Kidney tubule cell (primary cell): ENCODE data around the gene ADAP1.

Experiments used
- DNase-seq: peaks from one replicate; pipeline ENCODE4 v3.0.0-alpha.2; 2018; ENCODE audit warnings: low spot score

Gene ADAP1

DNA sequence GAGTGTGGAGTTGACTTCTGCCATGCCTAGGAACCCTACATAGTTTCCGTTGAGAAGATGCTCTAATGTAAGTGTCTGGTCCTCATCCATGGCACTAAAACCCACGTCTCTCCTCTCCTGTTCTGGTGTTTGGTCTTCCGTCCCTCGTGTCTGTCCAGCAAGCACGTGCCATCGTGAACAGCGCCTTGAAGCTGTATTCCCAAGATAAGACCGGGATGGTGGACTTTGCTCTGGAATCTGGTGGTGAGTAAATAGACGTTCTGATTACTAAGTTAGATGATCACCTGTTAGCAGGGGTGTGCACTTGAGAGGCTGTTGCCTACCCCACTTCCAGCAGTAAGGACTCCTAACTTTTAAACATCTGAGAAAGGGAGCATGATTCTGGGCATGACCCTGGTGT, 93.3 kb downstream of the ADAP1 start:
- DNase-seq, result no peak

DNA sequence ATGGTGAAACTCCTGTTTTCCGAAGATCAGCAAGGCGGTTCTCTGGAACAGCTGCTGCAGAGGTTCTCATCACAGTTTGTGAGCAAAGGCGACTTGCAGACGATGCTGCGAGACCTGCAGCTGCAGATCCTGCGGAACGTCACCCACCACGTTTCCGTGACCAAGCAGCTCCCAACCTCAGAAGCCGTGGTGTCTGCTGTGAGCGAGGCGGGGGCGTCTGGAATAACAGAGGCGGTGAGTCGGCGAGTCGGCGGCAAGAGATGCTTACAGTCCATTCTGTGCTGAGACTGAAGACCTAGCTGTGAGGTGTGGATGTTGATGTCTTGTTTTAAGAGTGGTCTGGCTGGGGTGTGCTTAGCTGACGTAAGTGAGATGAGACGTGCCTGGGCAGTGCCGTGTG, 94.3 kb downstream of the ADAP1 start:
- DNase-seq, result no peak

DNA sequence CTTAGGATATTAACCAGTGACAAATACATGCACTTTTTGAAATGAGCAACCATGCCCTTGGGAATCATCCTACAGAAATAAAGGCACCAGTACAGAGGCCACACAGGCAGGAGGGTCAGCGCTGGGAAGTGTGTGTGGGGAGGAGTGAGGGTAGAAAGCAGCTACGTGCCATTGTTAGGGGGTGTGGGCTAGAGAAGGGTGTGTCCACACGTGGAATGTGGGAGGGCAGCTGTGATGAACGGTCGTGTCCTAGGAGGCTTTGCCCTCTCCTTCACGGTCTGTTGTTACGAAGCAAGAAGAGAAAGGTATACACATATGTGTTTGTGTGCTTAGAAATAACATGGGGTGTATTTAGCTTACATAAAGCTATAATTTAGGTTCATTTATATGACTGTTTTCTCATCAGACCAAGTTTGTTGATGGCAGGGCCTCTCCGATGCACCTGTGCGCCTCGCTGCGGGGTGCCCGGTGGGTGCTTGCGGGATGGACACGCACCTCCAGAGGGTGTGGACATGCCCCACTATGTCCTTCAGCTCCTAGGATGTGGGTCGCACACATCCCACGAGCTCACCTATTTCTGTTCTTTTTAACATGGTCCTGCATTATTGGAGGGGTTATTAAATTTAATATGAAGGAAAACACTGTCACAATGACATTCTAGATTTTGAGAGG, 95.0 kb downstream of the ADAP1 start:
- DNase-seq, result no peak

DNA sequence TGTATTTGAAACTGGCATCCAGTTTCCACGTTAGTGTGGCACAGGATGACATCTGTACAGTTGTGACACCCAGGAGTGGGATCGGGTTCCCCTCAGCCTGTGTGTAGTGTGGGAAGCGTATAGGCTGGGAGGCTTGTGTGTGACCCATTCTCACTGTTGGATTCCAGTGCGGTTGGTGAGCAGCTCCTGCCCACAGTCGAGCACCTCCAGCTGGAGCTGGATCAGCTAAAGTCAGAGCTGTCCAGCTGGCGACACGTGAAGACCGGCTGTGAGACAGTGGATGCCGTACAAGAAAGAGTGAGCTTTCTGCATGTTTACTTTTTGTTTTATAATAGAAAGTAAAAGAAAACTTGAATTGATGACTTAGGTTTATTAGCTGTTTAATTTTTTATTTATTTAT, 96.8 kb downstream of the ADAP1 start:
- no peak for DNase-seq

DNA sequence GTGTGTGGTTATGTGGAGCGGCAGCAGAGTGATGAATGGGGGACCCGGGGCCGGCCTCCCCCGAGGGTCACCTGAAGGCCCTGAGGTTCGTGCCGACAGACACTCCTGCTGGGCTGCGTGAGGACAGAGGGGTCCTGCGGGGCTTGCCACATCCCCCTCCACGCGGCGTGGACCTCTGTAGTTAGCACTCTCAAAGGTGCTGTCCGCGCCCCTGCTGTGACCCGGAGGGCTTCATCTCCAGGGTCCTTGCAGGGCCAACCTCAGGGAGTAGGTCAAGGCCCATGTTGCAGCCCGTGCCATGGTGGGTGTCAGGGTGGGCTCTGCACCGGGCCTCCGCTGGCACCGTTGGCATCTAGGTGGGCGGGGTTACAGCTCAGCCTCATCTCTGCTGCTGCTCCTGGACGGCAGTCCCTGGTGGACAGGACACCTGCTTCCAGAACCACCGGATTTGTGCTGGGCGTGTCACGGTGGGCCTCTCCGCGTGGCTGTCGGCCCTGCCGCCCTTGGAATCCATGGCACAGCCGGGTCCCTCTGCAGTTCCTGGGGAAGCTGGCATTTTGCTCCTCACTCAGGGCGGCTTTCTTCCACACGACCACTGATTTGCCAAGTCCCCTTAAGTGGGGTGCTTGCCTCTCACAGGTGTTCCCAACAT, 97.9 kb downstream of the ADAP1 start:
- DNase-seq, result no peak

DNA sequence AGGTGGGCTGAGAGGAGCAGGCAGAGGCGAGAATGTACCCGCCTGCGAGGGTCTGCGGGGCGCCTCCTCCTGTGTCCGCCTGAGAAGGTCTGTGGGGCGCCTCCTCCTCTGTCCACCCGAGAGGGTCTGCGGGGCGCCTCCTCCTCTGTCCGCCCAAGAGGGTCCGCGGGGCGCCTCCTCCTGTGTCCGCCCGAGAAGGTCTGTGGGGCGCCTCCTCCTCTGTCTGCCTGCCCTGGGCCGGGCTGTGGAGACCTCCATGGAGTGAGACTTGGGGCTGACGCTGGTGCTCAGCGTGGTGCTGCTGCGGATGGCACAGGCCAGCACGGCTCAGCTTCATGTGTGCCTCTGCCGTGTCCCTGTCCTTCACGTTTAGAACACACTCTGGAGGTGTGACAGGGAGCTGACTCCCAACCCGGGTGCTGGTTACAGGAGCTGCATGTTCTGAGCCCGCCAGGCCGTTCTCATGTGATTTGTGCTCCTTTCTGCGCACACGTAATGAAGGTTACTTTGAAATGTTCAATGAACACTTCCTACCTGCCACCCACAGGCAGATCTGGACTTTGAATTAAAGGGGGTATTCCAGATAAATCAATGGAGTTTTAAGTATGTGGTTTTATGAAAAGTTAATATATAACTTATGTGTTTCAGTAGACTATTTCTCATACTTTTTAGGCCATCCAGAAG, 98.7 kb downstream of the ADAP1 start:
- DNase-seq, result no peak

DNA sequence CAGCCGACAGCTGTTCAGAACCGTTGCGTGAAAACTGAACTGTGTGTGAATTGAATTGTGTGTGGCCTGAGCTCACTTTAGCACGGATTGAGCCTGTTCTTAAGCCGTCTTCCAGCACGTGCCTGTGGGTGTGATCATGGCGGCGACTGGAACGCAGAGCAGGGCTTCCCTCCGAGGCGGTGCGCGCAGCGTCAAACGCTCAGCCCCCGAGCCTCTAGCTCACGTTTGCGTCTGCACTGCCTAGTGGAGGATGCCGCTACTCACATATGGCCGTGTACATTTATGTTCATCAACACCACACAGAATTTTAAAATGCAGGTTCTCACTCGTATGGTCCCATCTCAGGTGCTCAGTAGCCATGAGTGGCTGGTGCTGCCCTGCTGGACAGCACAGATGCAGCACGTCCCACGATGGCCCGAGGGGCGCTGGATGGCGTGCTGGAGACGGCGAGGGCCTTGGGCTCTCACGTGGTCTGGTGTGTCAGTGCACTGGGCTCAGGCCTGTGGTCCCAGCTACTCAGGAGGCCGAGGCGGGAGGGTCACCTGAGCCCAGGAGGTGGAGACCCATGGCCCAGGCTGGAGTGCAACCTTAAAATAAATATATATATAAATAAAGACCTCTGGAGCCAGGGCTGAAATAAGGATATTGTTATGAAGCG, 100.2 kb downstream of the ADAP1 start:
- DNase-seq, result no peak

DNA sequence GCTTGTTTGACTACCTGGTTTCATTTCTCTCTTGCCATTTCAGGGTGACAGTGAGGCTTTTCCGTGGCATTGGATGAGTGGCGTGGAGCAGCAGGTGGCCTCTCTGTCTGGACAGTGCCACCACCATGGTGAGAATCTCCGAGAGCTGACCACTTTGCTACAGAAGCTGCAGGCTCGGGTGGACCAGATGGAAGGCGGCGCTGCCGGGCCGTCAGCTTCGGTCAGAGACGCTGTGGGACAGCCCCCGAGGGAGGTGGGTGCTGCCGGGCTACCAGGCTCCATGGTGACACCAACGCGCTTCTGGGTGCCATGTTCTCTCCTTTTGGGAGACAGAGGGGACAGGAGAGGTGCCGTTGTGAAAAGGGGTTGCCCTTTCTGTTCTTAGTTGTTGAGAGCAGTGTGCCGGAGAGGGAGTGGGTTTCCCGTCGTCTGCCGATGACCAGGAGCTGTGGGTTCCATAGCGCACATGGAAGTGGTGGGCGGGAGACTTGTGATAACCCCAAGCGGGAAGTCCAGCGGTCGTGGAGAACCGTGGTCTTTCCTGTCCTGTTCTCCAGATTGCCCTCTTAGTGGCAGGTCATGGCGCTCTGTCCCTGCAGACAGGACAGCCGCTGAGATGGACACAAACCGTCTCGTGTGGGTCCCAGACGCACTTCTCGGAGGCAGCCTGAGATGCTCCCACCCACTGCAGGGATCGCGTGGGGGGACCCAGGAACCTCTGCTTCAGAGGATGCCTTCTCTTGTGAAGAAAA, 100.9 kb downstream of the ADAP1 start:
- DNase-seq, result no peak

DNA sequence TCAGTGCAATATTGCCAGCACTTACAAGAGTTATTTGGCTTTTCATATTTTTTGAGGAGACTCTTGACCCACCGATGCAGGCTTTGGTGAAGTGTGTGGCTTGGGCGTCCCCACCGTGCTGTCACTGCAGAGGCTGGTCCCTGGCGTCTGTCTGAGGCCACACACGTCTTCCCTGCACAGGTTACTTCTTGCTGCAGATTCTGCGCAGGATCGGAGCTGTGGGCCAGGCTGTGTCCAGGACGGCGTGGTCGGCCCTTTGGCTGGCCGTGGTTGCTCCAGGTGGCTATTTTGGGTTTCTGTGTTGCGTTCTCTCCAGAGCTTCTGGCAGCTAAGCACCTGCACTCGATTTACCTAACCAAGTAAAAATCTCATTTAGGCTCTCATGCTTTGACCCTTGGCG, 103.3 kb downstream of the ADAP1 start:
- no peak for DNase-seq

DNA sequence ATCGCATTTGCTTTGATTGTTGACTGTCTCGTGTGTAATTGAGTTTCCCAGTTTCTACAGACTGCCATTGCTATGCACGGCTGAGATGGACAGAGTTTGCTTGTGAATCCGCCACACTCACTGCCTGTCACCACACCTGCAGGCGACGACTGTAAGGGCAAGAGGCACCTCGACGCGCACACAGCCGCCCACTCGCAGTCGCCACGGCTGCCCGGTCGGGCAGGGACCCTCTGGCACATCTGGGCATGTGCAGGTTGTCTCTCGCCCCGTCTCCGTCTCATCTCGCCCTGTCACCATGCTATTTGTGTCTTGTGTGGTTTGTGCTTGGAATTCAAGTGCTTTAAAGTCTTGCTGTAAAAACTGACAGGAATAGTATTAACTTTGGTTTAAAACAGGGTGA, 104.7 kb downstream of the ADAP1 start:
- DNase-seq, result no peak

DNA sequence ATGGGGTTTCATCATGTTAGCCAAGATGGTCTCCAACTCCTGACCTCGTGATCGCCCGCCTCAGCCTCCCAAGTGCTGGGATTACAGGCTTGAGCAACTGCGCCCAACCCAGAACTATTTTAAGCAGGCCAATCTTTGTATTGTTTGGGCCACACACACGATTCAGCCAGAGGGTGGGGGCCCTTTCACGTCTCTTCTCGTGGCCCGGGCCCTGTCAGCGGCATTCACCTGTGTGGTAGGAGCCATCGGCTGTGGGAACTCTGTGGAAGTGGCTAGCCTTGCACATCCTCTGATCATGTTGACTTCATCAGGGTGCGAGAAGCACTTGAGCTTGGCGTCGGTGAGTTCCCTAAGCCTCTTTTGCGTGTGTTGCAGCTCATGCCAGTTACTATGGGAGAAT, 105.3 kb downstream of the ADAP1 start:
- DNase-seq, result no peak
